ENCODE results near the gene UBFD1.
"Not testable (repeated sequence)": the region's sequence is repeated elsewhere in the genome, so short reads cannot be mapped to it uniquely, and the experiment has no call there.

UBFD1 gene

GRCh38 chr16:23570992-23571632 is 13.6 kb downstream of the UBFD1 start:
- DNase-seq: no peak

- DNase-seq: no peak
Observed at GRCh38 chr16:23571895-23572294, 14.4 kb downstream of the UBFD1 start.

- DNase-seq: no peak
Observed at GRCh38 chr16:23572394-23572793, 14.9 kb downstream of the UBFD1 start.

- DNase-seq: no peak
Observed at GRCh38 chr16:23573817-23574216, 16.3 kb downstream of the UBFD1 start.

GRCh38 chr16:23575834-23576233 is 18.3 kb downstream of the UBFD1 start:
- no peak for DNase-seq

- DNase-seq: no peak
Observed at GRCh38 chr16:23577493-23577892, 20.0 kb downstream of the UBFD1 start.

GRCh38 chr16:23578101-23578830 is 20.7 kb downstream of the UBFD1 start:
- no peak for DNase-seq

GRCh38 chr16:23579371-23579770 is 21.8 kb downstream of the UBFD1 start:
- no peak for DNase-seq

GRCh38 chr16:23580391-23580790 is 22.9 kb downstream of the UBFD1 start:
- DNase-seq: no peak

- DNase-seq: no peak
Observed at GRCh38 chr16:23581764-23582163, 24.2 kb downstream of the UBFD1 start.

GRCh38 chr16:23583271-23583670 is 25.7 kb downstream of the UBFD1 start:
- DNase-seq: not testable (repeated sequence)

GRCh38 chr16:23584186-23585076 is 26.9 kb downstream of the UBFD1 start:
- no peak for DNase-seq

- DNase-seq: no peak
Observed at GRCh38 chr16:23587726-23588125, 30.2 kb downstream of the UBFD1 start.

GRCh38 chr16:23590181-23590580 is 32.7 kb downstream of the UBFD1 start:
- no peak for DNase-seq

GRCh38 chr16:23594186-23594585 is 36.7 kb downstream of the UBFD1 start:
- DNase-seq: no peak

- DNase-seq: no peak
Observed at GRCh38 chr16:23595246-23595950, 37.9 kb downstream of the UBFD1 start.

GRCh38 chr16:23595951-23596720 is 38.6 kb downstream of the UBFD1 start, which contains the start of gene NDUFAB1:
NDUFAB1 (minus strand) TSS chr16:23596316; CDS start chr16:23596290, 26 bp downstream.
- peak; percentile 94 for DNase-seq

- peak; percentile 8 for DNase-seq
Observed at GRCh38 chr16:23597003-23597756, 39.7 kb downstream of the UBFD1 start.

GRCh38 chr16:23607726-23608125 is 50.2 kb downstream of the UBFD1 start:
- no peak for DNase-seq

GRCh38 chr16:23608194-23608593 is 50.7 kb downstream of the UBFD1 start:
- no peak for DNase-seq

GRCh38 chr16:23609929-23610328 is 52.4 kb downstream of the UBFD1 start:
- DNase-seq: no peak
